OCI-LY3 (cell line): ENCODE results near the gene SEC62.

Source experiments
- CTCF ChIP-seq: fragments of 200-600, 300-600 bp; sonication (generic); IDR thresholded peaks from 2 replicates; pipeline ENCODE4 v1.5.1; 2014; ENCODE audit warnings: antibody characterized with exemption, low read length, low read depth
- EZH2phosphoT487 ChIP-seq: fragments of 200-600 bp; shearing (Covaris generic); IDR thresholded peaks from 2 replicates; pipeline ENCODE4 v1.6.1; 2018; ENCODE audit warnings: antibody characterized with exemption, mixed run types, low read depth

GRCh38 chr3:170010498-170010897 lies 43.9 kb downstream of the SEC62 start:
- no peak for TF ChIP-seq CTCF
- no peak for TF ChIP-seq EZH2phosphoT487
